HG03064 (cell line): Measurements from ENCODE around the gene BEND6.
"Not testable (repeated sequence)": the region's sequence is repeated elsewhere in the genome, so short reads cannot be mapped to it uniquely, and the experiment has no call there.

ENCODE experiments used
- ATAC-seq: cut with Tn5 transposase; IDR thresholded peaks from one replicate; pipeline ENCODE4 v1.9.1; 2021; ENCODE audit warnings: low read depth; ENCODE audit not compliant: unreplicated experiment

Gene BEND6

DNA sequence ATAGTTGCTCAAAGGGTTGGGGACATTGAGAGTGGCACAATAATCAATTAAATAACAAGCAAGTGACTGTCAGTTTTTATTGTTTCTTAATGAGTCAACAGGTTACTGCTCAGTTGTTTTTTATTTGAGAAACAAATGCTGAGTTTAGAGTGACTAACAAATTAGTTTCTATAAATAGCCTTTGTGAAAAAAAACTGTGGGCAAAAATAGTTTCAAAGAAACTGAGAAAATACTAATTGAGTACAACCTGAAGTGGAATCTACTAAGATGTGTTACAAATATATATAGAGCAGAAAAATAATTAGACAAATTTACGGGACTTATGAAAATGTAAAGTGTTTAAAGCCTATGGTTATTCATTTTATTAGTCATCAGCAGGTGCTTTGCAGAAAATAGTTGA lies 22.3 kb downstream of the BEND6 start:
- no peak for ATAC-seq

DNA sequence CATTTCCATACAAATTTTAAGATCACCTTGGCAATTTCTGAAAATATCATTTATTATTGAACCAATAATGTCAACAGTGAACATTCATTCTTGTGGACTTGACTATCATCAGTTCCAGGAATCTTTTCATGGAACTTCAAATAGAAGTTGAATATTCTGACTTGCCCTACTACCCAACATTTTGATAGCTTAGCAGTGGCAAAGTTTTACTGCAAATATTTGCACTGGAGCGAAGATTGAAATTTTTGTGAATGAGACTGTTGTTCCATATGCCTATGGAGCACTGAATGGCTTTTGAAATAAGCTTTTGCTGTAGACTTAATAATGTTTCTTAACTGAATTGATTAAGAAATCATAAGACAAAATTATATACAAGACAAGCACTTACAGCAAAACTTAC lies 23.6 kb downstream of the BEND6 start:
- ATAC-seq, result no peak

GRCh38 chr6:56984361-56984760 lies 29.5 kb downstream of the BEND6 start:
- no peak for ATAC-seq

- no peak for ATAC-seq
These were observed 30.0 kb downstream of the BEND6 start for GRCh38 chr6:56984884-56985283.

- ATAC-seq, result no peak
These were observed 31.7 kb downstream of the BEND6 start for GRCh38 chr6:56986611-56987010.

DNA sequence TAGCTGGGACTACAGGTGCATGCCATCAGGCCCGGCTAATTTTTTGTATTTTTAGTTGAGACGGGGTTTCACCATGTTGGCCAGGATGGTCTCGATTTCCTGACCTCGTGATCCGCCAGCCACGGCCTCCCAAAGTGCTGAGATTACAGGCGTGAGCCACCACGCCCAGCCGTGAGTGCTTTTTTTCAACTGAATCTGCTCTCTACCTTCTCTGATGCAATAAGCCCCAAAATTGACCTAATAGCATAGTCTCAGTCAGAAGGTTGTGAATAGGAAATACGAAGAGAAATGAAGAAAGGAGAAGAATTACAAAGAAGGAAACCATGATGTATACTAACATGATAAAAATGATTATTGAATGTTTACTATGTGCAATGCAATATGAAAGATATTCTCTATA lies 33.2 kb downstream of the BEND6 start:
- ATAC-seq, result no peak

GRCh38 chr6:56992036-56992435 lies 37.1 kb downstream of the BEND6 start:
- ATAC-seq, result no peak

- no peak for ATAC-seq
These were observed 37.8 kb downstream of the BEND6 start for GRCh38 chr6:56992703-56993102.

- no peak for ATAC-seq
These were observed 40.5 kb downstream of the BEND6 start for GRCh38 chr6:56995347-56995902.

DNA sequence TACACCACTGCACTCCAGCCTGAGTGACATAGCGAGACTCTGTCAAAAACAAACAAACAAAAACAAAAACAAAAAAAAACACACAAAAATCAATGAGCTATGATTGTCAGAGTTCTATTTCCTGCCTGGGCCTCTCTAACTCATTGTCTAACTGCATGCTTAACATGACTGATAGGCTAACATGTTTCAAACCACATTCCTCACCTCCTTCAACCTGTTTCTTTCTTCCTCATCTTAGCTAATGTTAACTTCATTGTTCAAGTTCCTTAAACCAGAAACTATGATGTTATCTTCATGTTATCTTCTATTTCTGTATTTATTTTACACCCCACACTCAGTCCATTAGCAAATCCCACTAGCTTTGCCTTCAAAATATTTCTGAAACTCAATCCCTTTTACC lies 41.5 kb downstream of the BEND6 start:
- no peak for ATAC-seq

GRCh38 chr6:56999049-56999448 lies 44.1 kb downstream of the BEND6 start:
- ATAC-seq, result no peak

GRCh38 chr6:56999748-57000147 lies 44.8 kb downstream of the BEND6 start:
- ATAC-seq, result not testable (repeated sequence)

DNA sequence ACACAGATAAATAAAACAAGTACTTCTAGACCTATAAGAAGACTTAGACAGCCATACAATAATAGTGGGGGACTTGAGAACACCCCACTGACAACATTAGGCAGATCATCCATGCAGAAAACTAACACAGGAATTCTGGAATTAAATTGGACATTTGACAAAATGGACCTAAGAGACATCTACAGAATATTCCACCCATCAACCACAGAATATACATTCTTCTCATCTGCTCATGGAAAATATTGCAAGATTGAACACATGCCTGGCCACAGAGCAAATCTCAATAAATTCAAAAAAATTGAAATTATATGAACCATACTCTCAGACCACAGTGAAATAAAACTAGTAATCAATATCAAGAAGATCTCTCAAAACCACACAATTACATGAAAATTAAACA lies 47.3 kb downstream of the BEND6 start:
- ATAC-seq, result no peak

DNA sequence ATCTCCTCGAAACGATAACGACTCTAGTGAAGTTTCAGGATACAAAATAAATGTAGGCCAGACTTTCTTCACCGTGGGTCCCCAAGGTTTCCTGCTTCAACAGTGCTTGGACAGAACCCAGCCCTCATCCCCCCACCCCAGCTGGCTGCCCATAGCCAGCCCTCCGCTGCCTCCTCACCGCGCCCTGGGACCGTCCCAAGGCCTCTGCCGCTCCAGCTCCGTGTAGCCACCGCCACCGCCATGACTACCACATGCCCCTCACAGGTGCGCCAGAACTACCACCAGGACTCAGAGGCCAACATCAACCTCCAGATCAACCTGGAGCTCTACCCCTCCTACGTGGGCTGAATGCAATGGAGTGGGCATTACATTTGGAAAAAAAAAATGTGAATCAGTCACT lies 49.4 kb downstream of the BEND6 start:
- ATAC-seq, result no peak

DNA sequence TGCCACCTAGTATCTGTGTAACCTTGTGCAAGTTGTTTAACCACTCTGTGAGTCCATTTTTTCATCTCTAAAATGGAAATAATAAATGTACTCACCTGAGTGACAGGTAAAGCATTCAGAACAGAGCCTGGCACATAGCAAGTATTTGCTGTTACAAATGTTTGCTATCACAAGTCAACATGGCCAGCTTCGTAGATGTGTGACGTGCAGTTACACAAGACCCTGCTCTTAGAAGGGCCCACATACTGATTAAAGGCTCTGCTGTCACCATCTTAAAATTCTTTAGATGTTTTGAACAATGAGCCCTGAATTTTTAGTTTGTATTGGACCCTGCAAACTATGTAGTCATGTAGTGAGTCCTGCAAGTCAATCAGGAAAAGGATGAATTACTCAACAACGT lies 51.2 kb downstream of the BEND6 start:
- no peak for ATAC-seq

DNA sequence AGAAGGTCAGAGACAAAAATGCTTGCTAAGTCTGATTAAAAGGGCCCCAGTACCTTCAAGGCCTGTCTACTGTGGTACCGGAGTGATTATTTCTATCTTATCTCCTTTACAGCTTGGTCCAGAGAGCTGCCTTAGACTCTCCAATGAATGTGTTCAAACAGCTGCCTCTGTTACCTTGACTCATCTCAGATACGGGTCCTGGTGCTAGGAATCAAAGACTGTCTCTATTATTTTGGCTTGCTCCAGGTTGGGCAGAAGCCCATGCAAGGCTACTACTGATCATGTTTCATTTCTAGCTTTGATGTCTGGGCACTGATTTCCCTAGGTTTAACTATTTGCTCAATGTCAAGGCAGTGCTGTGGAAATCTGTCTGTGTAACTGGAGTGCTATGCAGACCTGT lies 53.2 kb downstream of the BEND6 start:
- ATAC-seq, result not testable (repeated sequence)

DNA sequence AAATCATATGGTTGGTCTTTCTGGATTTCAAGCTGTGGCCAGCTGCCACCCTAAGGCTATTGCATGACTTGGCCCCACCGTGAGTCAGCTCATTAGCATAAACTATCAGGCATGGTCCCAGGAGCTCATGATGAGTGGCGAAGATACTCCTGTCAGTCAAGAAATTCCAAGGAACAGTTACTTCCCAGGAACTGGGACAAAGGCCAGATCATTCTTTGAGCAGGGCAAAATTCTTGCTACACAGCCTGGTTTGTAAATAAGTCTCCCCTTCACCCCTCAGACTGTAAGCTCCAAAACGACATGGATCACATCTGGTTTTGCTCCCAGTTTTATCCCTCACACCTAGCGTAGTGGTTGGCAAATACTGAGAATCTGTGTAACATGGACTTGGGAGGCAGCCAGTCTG lies 58.6 kb downstream of the BEND6 start:
- ATAC-seq, result no peak

- ATAC-seq, result no peak
These were observed 62.2 kb downstream of the BEND6 start for GRCh38 chr6:57017069-57017468.

- ATAC-seq, result no peak
These were observed 62.9 kb downstream of the BEND6 start for GRCh38 chr6:57017841-57018240.

DNA sequence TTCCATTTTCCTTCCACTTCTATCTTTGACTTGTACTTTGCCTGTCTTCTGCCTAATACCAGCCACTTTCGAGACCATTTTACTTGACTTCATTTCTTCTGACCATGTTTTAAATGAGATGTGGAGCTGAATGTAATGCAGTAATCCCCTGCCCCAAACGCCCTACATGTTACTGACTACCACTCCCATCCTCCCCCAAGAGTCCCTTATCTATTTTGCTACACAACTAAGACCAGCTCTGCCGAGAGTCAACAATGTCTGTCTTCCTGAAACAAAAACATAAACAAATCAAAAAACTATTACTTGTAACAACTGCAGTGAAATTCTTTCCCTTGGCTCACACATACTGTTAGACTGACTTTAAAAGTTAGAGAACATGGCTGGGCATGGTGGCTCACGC lies 64.5 kb downstream of the BEND6 start:
- no peak for ATAC-seq

DNA sequence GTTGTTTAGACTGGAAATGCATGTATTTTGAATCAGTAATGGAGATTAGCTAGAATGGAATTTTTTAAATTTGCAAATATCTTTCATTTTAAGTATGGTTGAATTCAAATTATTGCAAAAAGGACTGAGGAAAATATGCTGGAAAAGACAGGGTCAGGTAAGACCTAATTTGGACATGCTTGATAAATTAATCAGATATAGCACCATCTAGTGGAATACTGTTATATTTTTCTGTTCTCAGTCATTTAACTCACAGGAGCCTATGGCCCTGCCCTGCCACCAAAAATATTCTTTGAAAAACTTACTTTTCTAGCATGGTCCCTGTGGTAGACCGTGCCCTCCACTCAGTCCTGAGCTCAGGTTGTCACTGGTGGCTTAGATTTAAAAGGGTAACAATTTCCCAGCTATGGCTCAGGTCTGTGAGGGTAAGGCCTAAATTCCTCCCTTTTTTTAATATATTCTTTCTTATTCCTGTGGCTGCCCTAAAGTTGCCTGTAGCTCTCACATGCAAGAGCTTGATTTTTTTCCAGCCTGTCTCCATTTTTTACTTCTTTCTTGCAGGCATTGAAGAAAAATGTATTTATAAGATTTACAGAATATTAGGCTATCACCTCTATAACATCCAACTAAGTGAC lies 66.3 kb downstream of the BEND6 start:
- ATAC-seq, result no peak

DNA sequence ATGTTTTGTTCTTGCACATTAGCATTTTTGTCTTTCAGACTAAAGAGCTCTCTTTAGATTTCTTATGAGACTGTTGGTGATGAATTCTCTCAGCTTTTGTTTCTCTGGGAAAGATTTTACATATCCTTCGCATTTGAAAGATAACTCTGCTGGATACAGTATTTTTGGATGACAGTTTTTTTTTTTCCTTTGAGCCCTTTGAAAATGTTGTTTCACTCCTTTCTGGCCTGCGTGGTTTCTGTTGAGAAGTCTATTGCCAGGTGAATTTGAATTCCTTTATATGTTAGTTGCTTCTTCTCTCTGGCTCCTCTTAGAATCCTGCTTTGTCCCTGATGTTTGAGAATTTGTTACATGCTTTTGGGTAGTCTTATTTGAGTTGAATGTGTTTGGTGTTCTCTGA lies 69.4 kb downstream of the BEND6 start:
- no peak for ATAC-seq

- no peak for ATAC-seq
These were observed 69.9 kb downstream of the BEND6 start for GRCh38 chr6:57024775-57025174.
